ENCODE results near the gene ZNF80.
"Not testable (repeated sequence)": the region's sequence is repeated elsewhere in the genome, so short reads cannot be mapped to it uniquely, and the experiment has no call there.

Gene ZNF80

GRCh38 chr3:114252954-114253353 is 15.6 kb upstream of the ZNF80 start:
- Histone ChIP-seq H3K4me2 (ENCODE audit: low read depth, low read length) (no peak overlapping the region), H3K79me2 (ENCODE audit: low read length) (no peaks in the 10 kb centered on the region)

DNA sequence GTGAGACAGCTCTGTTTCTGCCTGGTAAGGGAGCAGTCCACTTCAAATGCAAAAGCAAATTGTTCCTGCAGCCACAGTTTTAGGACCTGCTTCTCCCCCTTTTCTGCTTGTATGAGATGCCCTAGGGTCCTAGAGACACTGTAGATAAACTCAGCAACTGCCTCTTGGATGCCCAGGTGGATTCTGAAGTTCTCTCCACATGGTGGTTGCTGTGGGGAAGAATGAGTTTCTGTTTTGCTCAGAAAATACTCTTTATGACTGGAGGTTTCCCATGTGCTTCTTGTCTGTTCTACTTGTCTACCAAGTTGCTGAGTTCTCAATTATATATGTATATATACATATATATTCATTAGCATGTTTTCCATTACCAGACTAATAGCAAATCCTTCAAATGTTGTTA is 5.6 kb upstream of the ZNF80 start:
- H4K20me1 ChIP-seq (ENCODE audit: insufficient read depth, low read length) = no peaks in the 10 kb centered on the region
- no peaks in the 10 kb centered on the region for H3K79me2 ChIP-seq (ENCODE audit: low read length)
- H3K4me1 ChIP-seq (ENCODE audit: low read length) = no peaks in the 10 kb centered on the region
- H3K27ac ChIP-seq (ENCODE audit: low read length) = no peak overlapping the region
- H3F3A ChIP-seq (ENCODE audit: insufficient read depth, low read length) = no peaks in the 10 kb centered on the region
- no peak overlapping the region for H3K4me3 ChIP-seq (ENCODE audit: low read length)
- H3K9me2 ChIP-seq (replicated peaks; ENCODE audit: insufficient read depth, low read length) = no peaks in the 10 kb centered on the region
- TF ChIP-seq CTCF (IDR thresholded peaks at IDR 0.05; ENCODE audit: low read length) = no peak
- no peak for TF ChIP-seq EZH2phosphoT487 (IDR thresholded peaks at IDR 0.05; ENCODE audit: low read length)
- no peak for TF ChIP-seq EZH2 (optimal IDR thresholded peaks at IDR 0.05; ENCODE audit: low read depth, low read length)
- H3K36me3 ChIP-seq (replicated peaks; ENCODE audit: insufficient read depth, low read length) = no peaks in the 10 kb centered on the region
- no peaks in the 10 kb centered on the region for H3K27me3 ChIP-seq (replicated peaks; ENCODE audit: insufficient read depth, low read length)
- no peak overlapping the region for H2AFZ ChIP-seq (ENCODE audit: low read length)
- H3K9ac ChIP-seq (ENCODE audit: low read length) = no peak overlapping the region
- H3K4me2 ChIP-seq (ENCODE audit: low read depth, low read length) = no peak overlapping the region
- DNase-seq = no peak
- H3K9me3 ChIP-seq (replicated peaks; ENCODE audit: insufficient read depth, low read length) = no peaks in the 10 kb centered on the region

More at GRCh38 chr3:114252954-114253353, 15.6 kb upstream of the ZNF80 start:
- no peaks in the 10 kb centered on the region for H3K27me3 ChIP-seq (replicated peaks; ENCODE audit: insufficient read depth, low read length)
- no peaks in the 10 kb centered on the region for H3K9me3 ChIP-seq (replicated peaks; ENCODE audit: insufficient read depth, low read length)
- no peak overlapping the region for H3K9ac ChIP-seq (ENCODE audit: low read length)
- no peak for DNase-seq
- no peaks in the 10 kb centered on the region for H3K36me3 ChIP-seq (replicated peaks; ENCODE audit: insufficient read depth, low read length)
- H3F3A ChIP-seq (ENCODE audit: insufficient read depth, low read length) = no peaks in the 10 kb centered on the region
- H3K27ac ChIP-seq (ENCODE audit: low read length) = no peak overlapping the region
- TF ChIP-seq EZH2phosphoT487 (IDR thresholded peaks at IDR 0.05; ENCODE audit: low read length) (no peak), EZH2 (optimal IDR thresholded peaks at IDR 0.05; ENCODE audit: low read depth, low read length) (no peak), CTCF (IDR thresholded peaks at IDR 0.05; ENCODE audit: low read length) (no peak)
- H4K20me1 ChIP-seq (ENCODE audit: insufficient read depth, low read length) = no peaks in the 10 kb centered on the region
- H2AFZ ChIP-seq (ENCODE audit: low read length) = no peak overlapping the region
- no peaks in the 10 kb centered on the region for H3K4me1 ChIP-seq (ENCODE audit: low read length)
- no peaks in the 10 kb centered on the region for H3K9me2 ChIP-seq (replicated peaks; ENCODE audit: insufficient read depth, low read length)
- H3K4me3 ChIP-seq (ENCODE audit: low read length) = no peak overlapping the region

DNA sequence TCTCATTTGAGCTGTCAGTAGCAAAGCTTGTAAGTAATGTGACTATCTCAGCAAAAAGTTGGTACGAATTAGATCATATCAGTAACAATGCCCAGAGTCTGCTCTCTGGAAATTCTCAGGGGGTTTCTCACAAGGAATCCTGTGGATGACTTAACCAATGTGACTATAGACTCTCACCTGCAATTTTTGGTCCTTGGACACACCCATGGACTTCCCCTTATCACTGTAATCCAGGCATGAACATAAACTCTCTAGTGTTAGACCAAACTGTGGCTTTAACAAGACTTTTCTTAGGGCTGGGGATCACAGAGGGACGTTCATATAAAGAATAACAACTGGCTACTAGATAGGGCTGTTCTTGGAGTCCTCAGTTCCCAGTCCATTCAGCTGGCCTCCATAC is 3.9 kb upstream of the ZNF80 start:
- H3K9ac ChIP-seq (ENCODE audit: low read length) = no peak overlapping the region
- no peaks in the 10 kb centered on the region for H3K4me1 ChIP-seq (ENCODE audit: low read length)
- H4K20me1 ChIP-seq (ENCODE audit: insufficient read depth, low read length) = no peaks in the 10 kb centered on the region
- H3K9me2 ChIP-seq (replicated peaks; ENCODE audit: insufficient read depth, low read length) = no peaks in the 10 kb centered on the region
- no peak overlapping the region for H3K4me2 ChIP-seq (ENCODE audit: low read depth, low read length)
- no peaks in the 10 kb centered on the region for H3K9me3 ChIP-seq (replicated peaks; ENCODE audit: insufficient read depth, low read length)
- H3F3A ChIP-seq (ENCODE audit: insufficient read depth, low read length) = no peaks in the 10 kb centered on the region
- H3K79me2 ChIP-seq (ENCODE audit: low read length) = no peaks in the 10 kb centered on the region
- H3K36me3 ChIP-seq (replicated peaks; ENCODE audit: insufficient read depth, low read length) = no peaks in the 10 kb centered on the region
- H3K27me3 ChIP-seq (replicated peaks; ENCODE audit: insufficient read depth, low read length) = no peaks in the 10 kb centered on the region
- H3K4me3 ChIP-seq (ENCODE audit: low read length) = no peak overlapping the region
- no peak overlapping the region for H3K27ac ChIP-seq (ENCODE audit: low read length)
- DNase-seq = no peak
- no peak overlapping the region for H2AFZ ChIP-seq (ENCODE audit: low read length)
- TF ChIP-seq EZH2 (optimal IDR thresholded peaks at IDR 0.05; ENCODE audit: low read depth, low read length) = no peak
- no peak for TF ChIP-seq EZH2phosphoT487 (IDR thresholded peaks at IDR 0.05; ENCODE audit: low read length)
- TF ChIP-seq CTCF (IDR thresholded peaks at IDR 0.05; ENCODE audit: low read length) = no peak

GRCh38 chr3:114238146-114238785 is 888 bp upstream of the ZNF80 start:
- not testable (repeated sequence) for H2AFZ ChIP-seq (ENCODE audit: low read length); H3K9me2 ChIP-seq (replicated peaks; ENCODE audit: insufficient read depth, low read length); H3K4me2 ChIP-seq (ENCODE audit: low read depth, low read length); H3K4me1 ChIP-seq (ENCODE audit: low read length); H3K9me3 ChIP-seq (replicated peaks; ENCODE audit: insufficient read depth, low read length); H3K4me3 ChIP-seq (ENCODE audit: low read length); H3K27me3 ChIP-seq (replicated peaks; ENCODE audit: insufficient read depth, low read length); H3K79me2 ChIP-seq (ENCODE audit: low read length); H3F3A ChIP-seq (ENCODE audit: insufficient read depth, low read length); DNase-seq; H3K9ac ChIP-seq (ENCODE audit: low read length); H3K36me3 ChIP-seq (replicated peaks; ENCODE audit: insufficient read depth, low read length); H4K20me1 ChIP-seq (ENCODE audit: insufficient read depth, low read length); H3K27ac ChIP-seq (ENCODE audit: low read length)

Data from MM.1S (cell line).